ENCODE measurements around the gene MAP2K4.
"Not testable (repeated sequence)": the region's sequence is repeated elsewhere in the genome, so short reads cannot be mapped to it uniquely, and the experiment has no call there.

Gene MAP2K4

GRCh38 chr17:12094336-12094735, 73.7 kb downstream of the MAP2K4 start:
- no peak for DNase-seq

DNA sequence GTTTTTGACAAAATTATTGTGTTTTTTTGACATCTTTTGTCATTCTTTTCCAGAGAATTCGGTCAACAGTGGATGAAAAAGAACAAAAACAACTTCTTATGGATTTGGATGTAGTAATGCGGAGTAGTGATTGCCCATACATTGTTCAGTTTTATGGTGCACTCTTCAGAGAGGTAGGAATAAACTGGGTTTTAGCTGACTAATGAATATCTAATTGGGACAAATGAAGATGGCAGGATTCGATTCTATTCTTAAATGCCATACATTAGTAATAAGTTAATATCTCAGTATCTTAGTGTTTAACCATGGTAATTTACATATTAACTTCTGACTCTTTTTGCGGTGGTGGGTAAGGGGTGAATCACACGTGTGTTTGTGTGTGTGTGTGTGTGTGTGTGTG, 74.8 kb downstream of the MAP2K4 start:
- no peak for DNase-seq

- no peak for DNase-seq
These were observed 76.6 kb downstream of the MAP2K4 start for GRCh38 chr17:12097326-12097725.

GRCh38 chr17:12098568-12098967, 77.9 kb downstream of the MAP2K4 start:
- DNase-seq, result no peak

DNA sequence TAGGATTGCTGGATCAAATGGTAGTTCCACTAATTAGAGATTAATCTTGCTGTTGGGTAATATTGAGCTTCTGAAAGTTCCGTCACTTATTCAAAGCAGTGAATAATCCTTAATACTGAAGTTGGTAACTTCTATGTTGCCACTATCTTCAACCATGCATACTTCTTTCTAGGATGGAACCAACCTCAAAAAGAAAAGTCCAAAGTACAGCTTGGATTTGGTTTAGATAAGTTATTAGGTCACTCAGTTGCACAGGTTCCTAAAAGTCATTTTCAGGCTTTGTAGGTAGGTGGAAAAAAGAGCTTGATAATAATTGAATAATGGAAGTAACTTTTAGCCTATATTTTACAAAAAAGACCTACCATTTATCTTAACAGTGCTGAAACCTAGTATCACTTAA, 78.7 kb downstream of the MAP2K4 start:
- no peak for DNase-seq

DNA sequence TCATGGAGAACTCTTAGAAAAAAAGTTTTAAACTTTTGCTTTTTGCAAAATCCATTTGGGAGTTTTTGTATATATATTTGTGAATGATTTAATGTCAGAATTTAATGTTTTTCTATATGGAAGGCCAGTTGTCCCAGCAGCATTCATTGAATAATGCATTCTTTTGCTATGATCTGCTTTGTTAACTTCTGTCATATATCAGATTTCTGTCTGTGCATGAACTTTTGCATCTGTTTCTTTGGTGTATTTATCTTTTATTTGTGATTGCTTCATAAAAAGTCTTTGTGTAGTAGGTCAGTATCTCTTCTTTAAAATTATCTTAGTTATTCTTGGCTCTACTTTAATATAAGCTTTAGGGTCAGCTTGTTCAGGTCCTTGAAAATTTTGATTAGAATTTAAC, 84.2 kb downstream of the MAP2K4 start:
- DNase-seq, result no peak

- DNase-seq, result no peak
These were observed 87.2 kb downstream of the MAP2K4 start for GRCh38 chr17:12107905-12108304.

- DNase-seq, result no peak
These were observed 90.2 kb downstream of the MAP2K4 start for GRCh38 chr17:12110906-12111305.

- no peak for DNase-seq
These were observed 92.5 kb downstream of the MAP2K4 start for GRCh38 chr17:12113156-12113555.

- no peak for DNase-seq
These were observed 94.2 kb downstream of the MAP2K4 start for GRCh38 chr17:12114686-12115418.

- DNase-seq, result no peak
These were observed 95.5 kb downstream of the MAP2K4 start for GRCh38 chr17:12116143-12116542.

DNA sequence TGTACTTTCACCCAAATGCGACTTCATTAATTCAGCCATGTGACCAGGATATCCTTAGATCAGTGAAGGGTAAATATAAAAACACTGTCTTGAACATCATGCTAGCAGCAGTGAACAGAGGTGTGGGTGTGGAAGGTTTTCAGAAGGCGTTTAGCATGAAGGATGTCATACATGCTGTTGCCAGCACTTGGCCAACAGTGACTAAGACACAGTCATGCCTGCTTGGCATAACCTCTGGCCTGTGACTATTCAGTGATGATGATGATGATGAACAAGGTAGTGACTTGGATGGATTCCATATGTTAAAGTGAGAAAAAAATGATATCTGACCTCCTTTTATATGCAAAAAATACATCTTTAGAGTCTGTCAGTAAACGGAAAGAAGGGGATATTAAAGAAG, 97.9 kb downstream of the MAP2K4 start:
- no peak for DNase-seq

DNA sequence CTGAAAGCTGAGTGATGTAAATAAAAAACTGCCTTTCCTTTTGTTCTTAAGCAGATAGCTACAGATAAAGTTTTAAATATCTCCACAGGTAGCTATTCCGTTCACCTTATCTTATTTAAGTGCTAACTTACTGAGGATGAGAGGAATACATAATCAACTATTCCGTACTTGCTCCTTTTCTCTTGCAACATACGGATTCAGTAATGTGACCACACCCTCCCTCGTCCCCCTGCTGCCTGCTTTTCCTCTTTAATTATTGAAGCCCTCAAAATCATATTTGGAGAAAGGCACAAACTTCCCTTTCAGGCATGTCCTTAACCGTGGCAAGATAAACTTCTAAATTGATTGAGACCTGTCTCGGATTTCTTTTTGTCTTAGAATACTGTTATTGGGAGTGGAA, 101.4 kb downstream of the MAP2K4 start:
- no peak for DNase-seq

GRCh38 chr17:12127177-12127576, 106.5 kb downstream of the MAP2K4 start:
- DNase-seq, result no peak

DNA sequence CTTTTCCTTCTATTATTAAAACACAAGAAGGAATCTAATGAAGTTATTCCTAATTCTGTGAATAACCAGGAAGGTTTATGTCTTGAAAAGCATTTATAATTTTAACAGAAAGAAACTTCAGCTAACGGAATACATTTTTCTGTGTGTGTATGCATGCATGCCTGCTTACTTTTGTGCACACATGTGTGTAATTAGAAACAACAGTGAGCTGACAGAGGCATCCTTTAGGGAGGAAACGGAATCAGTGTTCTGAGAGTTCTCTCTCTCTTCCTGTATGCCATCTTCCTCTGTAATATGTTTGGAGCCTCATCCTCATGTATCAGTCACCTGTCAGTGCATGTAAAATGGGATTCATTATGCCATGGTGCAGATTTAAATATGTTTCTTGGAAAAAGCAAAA, 107.0 kb downstream of the MAP2K4 start:
- no peak for DNase-seq

GRCh38 chr17:12128946-12129345, 108.3 kb downstream of the MAP2K4 start:
- no peak for DNase-seq

- no peak for DNase-seq
These were observed 112.5 kb downstream of the MAP2K4 start for GRCh38 chr17:12133183-12133582.

DNA sequence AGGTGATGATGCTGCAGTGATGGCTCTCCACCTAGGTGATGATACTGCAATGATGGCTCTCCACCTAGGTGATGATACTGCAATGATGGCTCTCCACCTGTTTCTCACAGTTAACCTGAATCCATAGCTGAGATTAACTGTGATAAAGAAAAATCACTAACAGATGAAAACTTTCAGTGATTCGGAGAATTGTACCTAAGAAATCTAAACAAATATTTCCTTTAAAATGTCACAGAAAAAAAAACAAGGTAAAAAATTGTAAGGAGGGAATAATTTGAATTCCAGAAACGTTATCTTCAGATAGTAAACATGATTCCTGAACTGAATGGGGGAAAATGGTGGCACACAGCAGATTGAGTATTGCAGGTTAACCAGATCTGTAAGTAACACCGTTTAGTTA, 113.4 kb downstream of the MAP2K4 start:
- no peak for DNase-seq

DNA sequence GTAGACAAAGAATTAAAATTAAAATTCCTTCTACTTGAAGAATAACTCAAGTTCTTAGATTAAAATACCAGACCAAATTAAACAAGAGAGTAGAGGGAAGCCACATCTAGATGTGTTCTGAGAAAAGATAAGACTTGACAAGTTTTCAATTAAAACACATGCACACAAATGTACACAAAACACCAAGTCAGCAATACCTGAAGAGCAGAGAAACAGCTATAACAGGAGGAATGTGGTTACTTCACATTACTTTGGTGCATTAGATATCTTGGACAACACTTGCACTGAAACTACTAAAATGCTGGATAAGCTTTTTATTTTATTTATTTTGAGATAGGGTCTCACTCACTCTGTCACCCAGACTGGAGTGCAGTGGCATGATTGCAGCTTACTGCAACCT, 113.9 kb downstream of the MAP2K4 start:
- no peak for DNase-seq

DNA sequence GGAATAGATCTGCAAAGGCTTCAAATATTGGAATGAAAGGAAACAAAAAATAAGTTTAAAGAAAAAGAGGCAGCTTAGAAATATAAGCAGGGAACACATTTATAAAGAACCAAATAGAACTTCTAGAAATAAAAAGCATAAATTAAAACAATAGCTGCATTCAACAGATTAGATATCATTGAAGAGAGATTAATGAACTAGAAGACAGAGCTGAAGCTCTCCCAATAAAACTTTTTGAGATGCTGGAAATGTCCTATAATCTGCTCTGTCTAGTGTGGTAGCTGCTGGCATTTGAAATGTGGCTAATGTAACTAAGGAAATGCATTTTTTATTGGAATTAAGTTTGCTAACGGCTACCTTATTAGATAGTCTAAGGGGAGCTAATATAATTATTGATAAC, 115.6 kb downstream of the MAP2K4 start:
- DNase-seq, result no peak

DNA sequence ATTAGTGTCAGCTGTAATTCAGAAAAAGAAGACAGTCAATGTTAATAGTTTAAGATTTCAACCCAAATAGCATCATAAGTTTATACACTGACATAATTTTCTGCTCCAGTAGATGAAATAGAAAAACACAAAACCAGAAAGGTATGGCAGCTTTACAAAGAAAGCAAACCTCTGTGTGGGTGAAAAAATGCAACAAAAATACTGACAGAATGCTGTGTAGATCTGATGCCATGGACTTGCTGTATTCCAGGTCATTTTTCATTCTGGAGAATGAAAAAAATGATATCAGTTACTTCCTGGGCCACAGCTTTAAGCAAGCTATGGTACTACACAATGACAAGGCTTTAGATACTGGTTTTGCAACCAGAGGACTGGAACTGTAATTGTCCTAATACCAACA, 116.0 kb downstream of the MAP2K4 start:
- DNase-seq, result no peak

- no peak for DNase-seq
These were observed 117.2 kb downstream of the MAP2K4 start for GRCh38 chr17:12137859-12138258.

- DNase-seq, result no peak
These were observed 120.0 kb downstream of the MAP2K4 start for GRCh38 chr17:12140685-12141084.

- not testable (repeated sequence) for DNase-seq
These were observed 141.5 kb downstream of the MAP2K4 start for GRCh38 chr17:12162187-12162586.

DNA sequence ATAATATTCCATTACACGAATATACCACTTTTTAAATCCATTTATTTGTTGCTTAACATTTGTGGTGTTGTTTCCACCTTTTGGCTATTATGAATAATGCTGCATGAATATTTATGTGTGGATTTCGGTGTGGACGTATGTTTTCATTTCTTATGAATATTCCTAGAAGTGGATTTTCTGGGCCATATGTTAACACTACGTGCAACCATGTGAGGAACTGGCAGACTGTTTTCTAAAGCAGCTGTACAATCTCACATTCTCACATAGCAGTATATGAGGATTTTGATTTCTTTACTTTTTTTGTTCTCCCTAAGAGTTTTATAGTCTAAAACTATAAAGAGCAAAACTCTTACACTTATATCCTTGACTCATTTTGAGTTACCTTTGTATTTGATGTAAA, 143.4 kb downstream of the MAP2K4 start:
- DNase-seq, result no peak

Measured in SHP77 treated with DMSO at 0.1 percent for 48 hours (cell line).